ENCODE results near the gene APP.

GRCh38 chr21:25984538-25984937, 186.0 kb downstream of the APP start:
- TF ChIP-seq POLR2AphosphoS5 (IDR thresholded peaks at IDR 0.05; ENCODE audit: low read depth, low read length), result no peak
- TF ChIP-seq TAF1 (IDR thresholded peaks at IDR 0.05; ENCODE audit: low read depth, low read length), result no peak

Data from GM12891 (cell line).